IMR-90 (cell line): ENCODE results near the gene ERG. TPM values are rescaled to one million over a fixed set of nuclear protein-coding genes. Genes with fewer than 3 reads are reported as not detected.

ENCODE experiments used
- ATAC-seq: fragments of 200-7000 bp; cut with Tn5 transposase; 2 replicates; pipeline ENCODE4 v1.9.1; 2020; ENCODE audit warnings: low read depth, mild to moderate bottlenecking, moderate library complexity
- BruUV-seq: library from RNA; stranded (reverse); fragments of 400-500 nt; replicated peaks from 2 replicates; lab custom pipeline; 2021; lab: Mats Ljungman, UMichigan
- CTCF ChIA-PET: fragments of 300-600 bp; formaldehyde crosslinking; extraction: SDS; loops from one replicate; lab custom pipeline; 2021; ENCODE audit warnings: antibody characterized with exemption; lab: Yijun Ruan, JAX
- POLR2A ChIA-PET: fragments of 300-600 bp; sonication (Branson Sonifier 250); formaldehyde crosslinking; loops from one replicate; lab custom pipeline; 2022; ENCODE audit warnings: antibody characterized with exemption; ENCODE audit not compliant: unreplicated experiment; lab: Charles Lee
- DNase-seq: peaks from one replicate; pipeline ENCODE4 v3.0.0; 2013
- H2AFZ ChIP-seq: replicated peaks from 2 replicates; pipeline ENCODE3; 2013; ENCODE audit warnings: low read length, mild to moderate bottlenecking; ENCODE audit not compliant: poor library complexity
- H2AK5ac ChIP-seq: 2 replicates; pipeline ENCODE4 v1.6.1; 2013; ENCODE audit warnings: low read depth, low read length, inconsistent platforms
- H2AK9ac ChIP-seq: replicated peaks from 2 replicates; pipeline ENCODE3; 2013; ENCODE audit warnings: mild to moderate bottlenecking, low read depth, low read length, moderate library complexity; ENCODE audit not compliant: poor library complexity
- H2BK120ac ChIP-seq: 2 replicates; pipeline ENCODE4 v1.6.1; 2013; ENCODE audit warnings: low read depth, low read length, inconsistent platforms
- H2BK15ac ChIP-seq: 3 replicates; pipeline ENCODE4 v1.6.1; 2013; ENCODE audit warnings: low read depth, low read length, inconsistent platforms
- H2BK20ac ChIP-seq: 2 replicates; pipeline ENCODE4 v1.6.1; 2013; ENCODE audit warnings: low read depth, mild to moderate bottlenecking, inconsistent platforms, low read length, moderate library complexity
- H2BK5ac ChIP-seq: 2 replicates; pipeline ENCODE4 v1.6.1; 2013; ENCODE audit warnings: mild to moderate bottlenecking, low read depth, low read length, inconsistent platforms; ENCODE audit not compliant: poor library complexity, severe bottlenecking
- H3K14ac ChIP-seq: replicated peaks from 2 replicates; pipeline ENCODE4 v1.6.1; 2013; ENCODE audit warnings: low read depth, low read length, inconsistent platforms
- H3K18ac ChIP-seq: 2 replicates; pipeline ENCODE4 v1.6.1; 2013; ENCODE audit warnings: low read depth, low read length, control low read depth
- H3K23ac ChIP-seq: 2 replicates; pipeline ENCODE4 v1.6.1; 2013; ENCODE audit warnings: low read depth, low read length, inconsistent platforms
- H3K27ac ChIP-seq: 2 replicates; pipeline ENCODE4 v1.5.1; 2013; ENCODE audit warnings: mild to moderate bottlenecking, control low read depth, low read length; ENCODE audit not compliant: insufficient read depth
- H3K27me3 ChIP-seq: 2 replicates; pipeline ENCODE4 v1.6.1; 2013; ENCODE audit warnings: low read length; ENCODE audit not compliant: control insufficient read depth, insufficient read depth
- H3K36me3 ChIP-seq: 2 replicates; pipeline ENCODE4 v1.6.1; 2013; ENCODE audit warnings: low read length, mixed read lengths; ENCODE audit not compliant: control insufficient read depth, insufficient read depth
- H3K4ac ChIP-seq: 2 replicates; pipeline ENCODE4 v1.6.1; 2013; ENCODE audit warnings: low read depth, low read length, inconsistent platforms
- H3K4me1 ChIP-seq: 2 replicates; pipeline ENCODE4 v1.6.1; 2013; ENCODE audit warnings: low read length, mixed read lengths; ENCODE audit not compliant: control insufficient read depth, insufficient read depth
- H3K4me2 ChIP-seq: 2 replicates; pipeline ENCODE4 v1.6.1; 2013; ENCODE audit warnings: low read depth, mild to moderate bottlenecking, control low read depth, low read length, moderate library complexity
- H3K4me3 ChIP-seq: 2 replicates; pipeline ENCODE4 v1.5.1; 2013; ENCODE audit warnings: low read depth, mild to moderate bottlenecking, control low read depth, low read length, moderate library complexity; ENCODE audit not compliant: insufficient read depth
- H3K56ac ChIP-seq: 2 replicates; pipeline ENCODE4 v1.6.1; 2013; ENCODE audit warnings: low read length, inconsistent platforms; ENCODE audit not compliant: insufficient read depth; ENCODE audit errors: extremely low read depth
- H3K79me1 ChIP-seq, 2 experiments: 2 replicates each; pipeline ENCODE4 v1.6.1; 2013; ENCODE audit warnings: low read length in 2 of 2, inconsistent platforms in 1 of 2, low read depth in 1 of 2
- H3K9ac ChIP-seq: 2 replicates; pipeline ENCODE4 v1.6.1; 2013; ENCODE audit warnings: low read depth, low read length, control low read depth
- H3K9me1 ChIP-seq: 2 replicates; pipeline ENCODE4 v1.6.1; 2013; ENCODE audit warnings: low read length, inconsistent platforms; ENCODE audit not compliant: insufficient read depth
- H3K9me3 ChIP-seq: 2 replicates; pipeline ENCODE4 v1.6.1; 2013; ENCODE audit warnings: low read length; ENCODE audit not compliant: control insufficient read depth, insufficient read depth
- H4K20me1 ChIP-seq: 2 replicates; pipeline ENCODE4 v1.6.1; 2013; ENCODE audit warnings: low read length, inconsistent platforms; ENCODE audit not compliant: insufficient read depth
- H4K5ac ChIP-seq: 2 replicates; pipeline ENCODE4 v1.6.1; 2013; ENCODE audit warnings: mild to moderate bottlenecking, low read depth, low read length, control low read depth
- H4K8ac ChIP-seq, 2 experiments: 2 replicates each; pipeline ENCODE4 v1.6.1; 2013; ENCODE audit warnings: low read depth in 2 of 2, low read length in 2 of 2, control low read depth in 1 of 2, inconsistent platforms in 1 of 2
- H4K91ac ChIP-seq: 2 replicates; pipeline ENCODE4 v1.6.1; 2013; ENCODE audit warnings: low read depth, low read length, inconsistent platforms; ENCODE audit not compliant: insufficient read depth
- CHD1 ChIP-seq: IDR thresholded peaks from 2 replicates; pipeline ENCODE4 v1.6.1; 2012; ENCODE audit warnings: low read depth, low read length, improper control_type of control experiment
- POLR2A ChIP-seq: IDR thresholded peaks from 2 replicates; pipeline ENCODE4 v1.6.1; 2012; ENCODE audit warnings: mild to moderate bottlenecking, low read depth, low read length
- RCOR1 ChIP-seq: IDR thresholded peaks from 2 replicates; pipeline ENCODE4 v1.6.1; 2012; ENCODE audit warnings: mild to moderate bottlenecking, low read length, improper control_type of control experiment; ENCODE audit not compliant: insufficient replicate concordance
- SMC3 ChIP-seq: fragments of 150-350 bp; IDR thresholded peaks from 2 replicates; pipeline ENCODE4 v1.6.1; 2016; ENCODE audit warnings: low read depth, mild to moderate bottlenecking, antibody characterized with exemption, low read length, moderate library complexity
- USF2 ChIP-seq: fragments of 150-350 bp; IDR thresholded peaks from 2 replicates; pipeline ENCODE4 v1.6.1; 2017; ENCODE audit warnings: mild to moderate bottlenecking, antibody characterized with exemption, low read length, low read depth
- WGBS, 2 experiments: methylation state at CpG; one replicate each; pipeline versions ENCODE4 v1.1.5 to v1.1.7; 2013; ENCODE audit warnings: missing lambda C conversion rate in 2 of 2; ENCODE audit not compliant: insufficient read length in 1 of 2; ENCODE audit errors: extremely low coverage in 2 of 2; 5-methylcytosine and 5-hydroxymethylcytosine counted together
- dilution Hi-C: fragments of 300-500 bp; cut with HindIII; formaldehyde crosslinking; loops from one replicate; pipeline ENCODE4 v1.14.3; 2018; ENCODE audit warnings: low sequenced_read_pairs; ENCODE audit not compliant: unreplicated experiment
- in situ Hi-C: fragments of 300-500 bp; cut with MboI; formaldehyde crosslinking; loops from 3 replicates; pipeline ENCODE4 v1.14.3; 2019; ENCODE audit warnings: low sequenced_read_pairs, inconsistent platforms, mixed read lengths
- intact Hi-C: fragments of 100-400 bp; cut with micrococcal nuclease; formaldehyde crosslinking; loops from 2 replicates; pipeline ENCODE4 v1.10.0; 2022
- polyA plus RNA-seq, 3 experiments: library from polyadenylated mRNA; depleted of rRNA; stranded (reverse); fragments of >200 nt; gene quantifications; 2 replicates each; pipeline ENCODE4 v1.2.3, GENCODE V29; 2012; ENCODE audit warnings: low replicate concordance in 1 of 3
- total RNA-seq: library from RNA; depleted of rRNA; stranded (reverse); fragments of >200 nt; gene quantifications from 2 replicates; pipeline ENCODE4 v1.2.3, GENCODE V29; 2012
- TF ChIP-seq, protein P1 (sequence below): fragments of 150-350 bp; IDR thresholded peaks from 2 replicates; pipeline ENCODE4 v1.6.1; 2016; ENCODE audit warnings: low read depth, mild to moderate bottlenecking, low read length, moderate library complexity, borderline replicate concordance

Gene ERG
- total and polyA plus RNA-seq, 2 of the 4 experiments (the other 2 are of a cell fraction), result not detected

DNA sequence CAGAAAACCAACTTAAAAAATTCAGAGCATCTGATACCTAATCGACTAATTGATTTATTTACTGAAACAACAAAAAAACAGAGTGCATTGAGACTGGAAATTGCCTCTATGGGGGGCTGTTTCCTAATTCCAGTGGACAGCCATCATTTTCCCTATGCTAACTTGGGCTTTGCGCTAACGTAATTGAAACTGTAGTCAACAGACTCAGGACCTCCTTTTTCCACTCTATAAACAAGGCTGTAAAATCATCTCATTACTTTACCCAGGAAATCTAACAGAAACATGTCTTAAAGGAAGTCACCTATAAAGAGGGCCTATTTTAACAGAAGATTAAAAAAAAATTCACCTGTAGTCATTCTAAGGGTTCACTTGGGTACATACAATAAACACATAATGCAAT lies 2.1 kb downstream of the ERG start:
- H3K4me1 ChIP-seq, result no peaks in the 10 kb centered on the region
- H4K8ac ChIP-seq, result no peak overlapping the region
- no peak overlapping the region for H2BK5ac ChIP-seq
- POLR2A ChIA-PET, result no interaction called here
- no peak overlapping the region for H3K4me3 ChIP-seq
- peaks cover 31% of the 10 kb centered on the region for H3K27me3 ChIP-seq
- ATAC-seq, result no peak
- dilution Hi-C loops (no loop called here), in situ Hi-C loops (no loop called here), intact Hi-C loops (no loop called here)
- no peak overlapping the region for H3K23ac ChIP-seq
- no peak overlapping the region for H2AK9ac ChIP-seq
- no peaks in the 10 kb centered on the region for H3K79me1 ChIP-seq
- no peak overlapping the region for H2AK5ac ChIP-seq
- no peaks in the 10 kb centered on the region for H4K20me1 ChIP-seq
- no peaks in the 10 kb centered on the region for H3K9me3 ChIP-seq
- WGBS, 2 experiments, result no CpG with 5 or more reads among the region's 3 CpGs
- H4K5ac ChIP-seq, result no peak overlapping the region
- no peaks in the 10 kb centered on the region for H3K9me1 ChIP-seq
- no peak overlapping the region for H3K14ac ChIP-seq
- H2BK20ac ChIP-seq, result no peak overlapping the region
- no TSS peak for BruUV-seq
- no peak for DNase-seq
- no peak overlapping the region for H3K27ac ChIP-seq
- H2AFZ ChIP-seq, result no peak overlapping the region
- H4K91ac ChIP-seq, result no peak overlapping the region
- H3K36me3 ChIP-seq, result no peaks in the 10 kb centered on the region
- no peak overlapping the region for H3K18ac ChIP-seq
- H2BK15ac ChIP-seq, result no peak overlapping the region
- CTCF ChIA-PET, result no interaction called here
- no peak overlapping the region for H3K4ac ChIP-seq
- no peak overlapping the region for H2BK120ac ChIP-seq
- no peak overlapping the region for H3K9ac ChIP-seq
- H3K4me2 ChIP-seq, result no peak overlapping the region
- no peak overlapping the region for H3K56ac ChIP-seq
- TF ChIP-seq CHD1 (no peak), USF2 (no peak), POLR2A (no peak), RCOR1 (no peak), SMC3 (no peak)
- TF ChIP-seq, protein P1, sequence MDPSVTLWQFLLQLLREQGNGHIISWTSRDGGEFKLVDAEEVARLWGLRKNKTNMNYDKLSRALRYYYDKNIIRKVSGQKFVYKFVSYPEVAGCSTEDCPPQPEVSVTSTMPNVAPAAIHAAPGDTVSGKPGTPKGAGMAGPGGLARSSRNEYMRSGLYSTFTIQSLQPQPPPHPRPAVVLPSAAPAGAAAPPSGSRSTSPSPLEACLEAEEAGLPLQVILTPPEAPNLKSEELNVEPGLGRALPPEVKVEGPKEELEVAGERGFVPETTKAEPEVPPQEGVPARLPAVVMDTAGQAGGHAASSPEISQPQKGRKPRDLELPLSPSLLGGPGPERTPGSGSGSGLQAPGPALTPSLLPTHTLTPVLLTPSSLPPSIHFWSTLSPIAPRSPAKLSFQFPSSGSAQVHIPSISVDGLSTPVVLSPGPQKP, result no peak
